Activated CD4-positive, alpha-beta T cell treated with anti-CD3 and anti-CD28 coated beads for 48 hours (primary cell): ENCODE data around the gene UCN3.
"Not testable (repeated sequence)": the region's sequence is repeated elsewhere in the genome, so short reads cannot be mapped to it uniquely, and the experiment has no call there.

Experiments
- DNase-seq: peaks from one replicate; pipeline ENCODE4 v3.0.0-alpha.2; 2020

UCN3 gene

GRCh38 chr10:5369362-5370158 lies 4.8 kb downstream of the UCN3 start:
- DNase-seq: no peak

- DNase-seq: no peak
These were observed 6.0 kb downstream of the UCN3 start for GRCh38 chr10:5370493-5371352.

GRCh38 chr10:5373307-5373706 lies 8.5 kb downstream of the UCN3 start:
- DNase-seq: no peak

GRCh38 chr10:5373891-5374611 lies 9.3 kb downstream of the UCN3 start:
- no peak for DNase-seq

GRCh38 chr10:5376450-5376849 lies 11.7 kb downstream of the UCN3 start:
- DNase-seq: no peak

- not testable (repeated sequence) for DNase-seq
These were observed 14.4 kb downstream of the UCN3 start for GRCh38 chr10:5379202-5379601.

- DNase-seq: not testable (repeated sequence)
These were observed 15.6 kb downstream of the UCN3 start for GRCh38 chr10:5380395-5380794.

- no peak for DNase-seq
These were observed 16.4 kb downstream of the UCN3 start for GRCh38 chr10:5381187-5381586.

GRCh38 chr10:5385224-5385623 lies 20.5 kb downstream of the UCN3 start:
- DNase-seq: no peak

GRCh38 chr10:5387169-5387568 lies 22.4 kb downstream of the UCN3 start:
- no peak for DNase-seq

GRCh38 chr10:5390607-5391205 lies 25.9 kb downstream of the UCN3 start:
- DNase-seq: no peak

- DNase-seq: no peak
These were observed 27.0 kb downstream of the UCN3 start for GRCh38 chr10:5391790-5392189.

GRCh38 chr10:5393529-5393928 lies 28.8 kb downstream of the UCN3 start:
- DNase-seq: no peak

- DNase-seq: no peak
These were observed 30.4 kb downstream of the UCN3 start for GRCh38 chr10:5395168-5395567.

- no peak for DNase-seq
These were observed 32.0 kb downstream of the UCN3 start for GRCh38 chr10:5396556-5397300.

- DNase-seq: no peak
These were observed 34.6 kb downstream of the UCN3 start for GRCh38 chr10:5399332-5399731.

- DNase-seq: no peak
These were observed 35.9 kb downstream of the UCN3 start for GRCh38 chr10:5400468-5401240.

- DNase-seq: no peak
These were observed 38.0 kb downstream of the UCN3 start for GRCh38 chr10:5402798-5403197.

- DNase-seq: no peak
These were observed 39.7 kb downstream of the UCN3 start, which contains the start of gene TUBAL3 for GRCh38 chr10:5404208-5405041. Gene TUBAL3 (minus strand): TSS chr10:5404828. CDS start chr10:5404792, 36 bp downstream.

GRCh38 chr10:5406918-5407317 lies 42.2 kb downstream of the UCN3 start:
- DNase-seq: no peak
